Posterior cingulate gyrus (tissue), 11 donors: Measurements from ENCODE around the gene BRWD1.

ENCODE experiments used
- DNase-seq, 10 donors: peaks; one replicate each; pipeline versions ENCODE4 v3.0.0 to v3.0.0-alpha.2; 2020 to 2021; ENCODE audit warnings: mixed read lengths in 3 of 10
- intact Hi-C: fragments of 100-400 bp; cut with DNase I; formaldehyde crosslinking; loops from one replicate; pipeline ENCODE4 v1.15.1; 2023

The BRWD1 gene

GRCh38 chr21:39209334-39209688 lies 104.1 kb downstream of the BRWD1 start:
- intact Hi-C loops: no loop called here
- no peak for DNase-seq

GRCh38 chr21:39208624-39209333 lies 104.7 kb downstream of the BRWD1 start:
- intact Hi-C loops: no loop called here
- DNase-seq: no peak

- intact Hi-C loops: no loop called here
- no peak for DNase-seq
These were observed 109.3 kb downstream of the BRWD1 start for GRCh38 chr21:39204134-39204533.

GRCh38 chr21:39198800-39199199 lies 114.6 kb downstream of the BRWD1 start:
- DNase-seq: no peak
- intact Hi-C loops: no loop called here

GRCh38 chr21:39197448-39198233 lies 115.8 kb downstream of the BRWD1 start:
- intact Hi-C loops: no loop called here
- DNase-seq: no peak

- no peak for DNase-seq
- intact Hi-C loops: no loop called here
These were observed 116.6 kb downstream of the BRWD1 start for GRCh38 chr21:39196838-39197237.

GRCh38 chr21:39196310-39196709 lies 117.1 kb downstream of the BRWD1 start:
- intact Hi-C loops: no loop called here
- no peak for DNase-seq

- intact Hi-C loops: no loop called here
- no peak for DNase-seq
These were observed 120.1 kb downstream of the BRWD1 start for GRCh38 chr21:39193380-39193779.

GRCh38 chr21:39189857-39190604 lies 123.4 kb downstream of the BRWD1 start:
- no peak for DNase-seq
- intact Hi-C loops: no loop called here

- intact Hi-C loops: no loop called here
- DNase-seq: no peak
These were observed 124.8 kb downstream of the BRWD1 start for GRCh38 chr21:39188521-39189139.

GRCh38 chr21:39187141-39187540 lies 126.3 kb downstream of the BRWD1 start:
- intact Hi-C loops: no loop called here
- no peak for DNase-seq

- no peak for DNase-seq
- intact Hi-C loops: no loop called here
These were observed 126.8 kb downstream of the BRWD1 start for GRCh38 chr21:39186676-39187075.

GRCh38 chr21:39185157-39185556 lies 128.3 kb downstream of the BRWD1 start:
- no peak for DNase-seq
- intact Hi-C loops: no loop called here

GRCh38 chr21:39184050-39184980 lies 129.1 kb downstream of the BRWD1 start:
- no peak for DNase-seq
- intact Hi-C loops: loop anchor here (5.0 kb wide), 1 partner anchor 203 kb away; no protein-coding TSS in a partner anchor

GRCh38 chr21:39183272-39184049 lies 130.0 kb downstream of the BRWD1 start, which contains the start of gene PSMG1:
TSS of gene PSMG1 (minus strand) at chr21:39183451. CDS start at chr21:39183385, 66 bp downstream.
- DNase-seq: peak; percentile 82 to 99 (median 90)
- intact Hi-C loops: loop anchor here (2.0 to 5.0 kb wide), 2 partner anchors 129 to 204 kb away; partner anchors contain the start of gene BRWD1

GRCh38 chr21:39182484-39183271 lies 130.8 kb downstream of the BRWD1 start:
- intact Hi-C loops: loop anchor here (2.0 to 5.0 kb wide), 2 partner anchors 130 to 205 kb away; partner anchors contain the start of gene BRWD1
- peak in 3 of 10 donors; percentile 7 to 21 (median 8) for DNase-seq

GRCh38 chr21:39182016-39182415 lies 131.4 kb downstream of the BRWD1 start:
- intact Hi-C loops: loop anchor here (2.0 to 5.0 kb wide), 2 partner anchors 131 to 205 kb away; partner anchors contain the start of gene BRWD1
- no peak for DNase-seq
